Erythroblast (primary cell): ENCODE results near the gene CAMK4.

Experiments used
- GATA1 ChIP-seq: IDR thresholded peaks from 2 replicates; pipeline ENCODE4 v1.6.1; 2011; ENCODE audit warnings: low read depth, mild to moderate bottlenecking, control low read depth, low read length, moderate library complexity
- POLR2A ChIP-seq: IDR thresholded peaks from 2 replicates; pipeline ENCODE4 v1.6.1; 2011; ENCODE audit warnings: mild to moderate bottlenecking, low read length

- TF ChIP-seq POLR2A: no peak
- no peak for TF ChIP-seq GATA1
These were observed 96.8 kb downstream of the CAMK4 start for GRCh38 chr5:111320953-111321352.
